Fibroblast of villous mesenchyme (primary cell): ENCODE measurements around the gene RAB3D. TPM values are rescaled to one million over a fixed set of nuclear protein-coding genes. Genes with fewer than 3 reads are reported as not detected.

Experiments
- DNase-seq: peaks from one replicate; pipeline ENCODE4 v3.0.0-alpha.2; 2010; ENCODE audit warnings: low read depth
- H3K4me3 ChIP-seq: 2 replicates; pipeline ENCODE4 v1.5.1; 2011; ENCODE audit warnings: low read depth, mild to moderate bottlenecking, low read length
- CTCF ChIP-seq: IDR thresholded peaks from 2 replicates; pipeline ENCODE4 v1.5.1; 2012; ENCODE audit warnings: low read depth, mild to moderate bottlenecking, low read length; ENCODE audit not compliant: insufficient read depth
- total RNA-seq: library from RNA; depleted of rRNA; stranded (reverse); fragments of >200 nt; gene quantifications from 2 replicates; pipeline ENCODE4 v1.2.3, GENCODE V29; 2012

The RAB3D gene
- 8.7 and 9.1 TPM in 2 replicates for total RNA-seq

- DNase-seq, result peak; percentile 91
- TF ChIP-seq CTCF, result no peak
- peak within 1 kb of the TSS; percentile 78 for H3K4me3 ChIP-seq
These were observed at the start of gene RAB3D for GRCh38 chr19:11339254-11340098. TSS of gene RAB3D (minus strand) at chr19:11339657. CDS start at chr19:11337399, 2,258 bp downstream.

GRCh38 chr19:11387162-11388034 is 47.9 kb upstream of the RAB3D start:
- TF ChIP-seq CTCF, result no peak
- no peak for DNase-seq

GRCh38 chr19:11384778-11385129 is 45.3 kb upstream of the RAB3D start:
- no peak for DNase-seq
- H3K4me3 ChIP-seq, result no peak overlapping the region
- TF ChIP-seq CTCF, result no peak

More at GRCh38 chr19:11387162-11388034, 47.9 kb upstream of the RAB3D start:
- H3K4me3 ChIP-seq, result no peak overlapping the region

- no peak for DNase-seq
- H3K4me3 ChIP-seq, result peak overlapping the region; percentile 62
- TF ChIP-seq CTCF, result no peak
These were observed 44.2 kb upstream of the RAB3D start for GRCh38 chr19:11383706-11384048.

GRCh38 chr19:11382898-11383705 is 43.6 kb upstream of the RAB3D start:
- DNase-seq, result peak; percentile 42
- TF ChIP-seq CTCF, result peak; percentile 79
- peak overlapping the region; percentile 62 for H3K4me3 ChIP-seq

- H3K4me3 ChIP-seq, result peak overlapping the region; percentile 66
- peak; percentile 92 for DNase-seq
- TF ChIP-seq CTCF, result peak; percentile 54
These were observed 41.4 kb upstream of the RAB3D start for GRCh38 chr19:11380653-11381537.
